ENCODE measurements around the gene GZMM.
A peak's percentile ranks its signal among the peaks of the same experiment; 100 is the strongest.

DNA sequence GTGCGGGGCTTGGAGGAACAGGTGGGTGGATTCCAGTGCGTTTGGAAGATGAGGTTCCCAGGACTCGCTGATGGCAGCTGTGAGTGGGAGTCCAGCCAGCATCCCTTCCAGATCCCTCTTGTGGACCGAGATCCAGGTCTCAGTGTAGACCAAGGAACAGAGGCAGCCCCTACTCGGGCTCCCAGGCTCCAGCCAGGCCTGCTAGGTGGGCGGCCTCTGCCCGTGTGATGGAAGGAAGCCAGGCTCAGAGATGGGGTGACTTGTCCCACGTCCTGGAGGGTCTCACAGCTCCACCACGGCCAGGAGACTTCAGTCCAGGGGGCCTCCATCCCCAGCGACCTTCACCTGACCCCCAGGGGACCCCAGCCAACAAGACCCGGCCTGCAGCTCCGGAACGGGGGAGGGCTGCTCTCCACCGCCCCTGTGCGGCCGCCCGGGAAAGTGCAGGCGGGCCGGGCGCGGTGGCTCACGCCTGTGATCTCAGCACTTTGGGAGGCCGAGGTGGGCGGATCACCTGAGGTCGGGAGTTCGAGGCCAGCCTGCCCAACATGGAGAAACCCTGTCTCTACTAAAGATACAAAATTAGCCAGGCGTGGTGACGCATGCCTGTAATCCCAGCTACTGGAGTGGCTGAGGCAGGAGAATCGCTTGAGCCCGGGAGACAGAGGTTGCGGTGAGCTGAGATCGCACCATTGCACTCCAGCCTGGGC, 48.3 kb upstream of the GZMM start:
- TF ChIP-seq GFI1B (tag by site-specific recombination; IDR thresholded peaks at IDR 0.05) (no peak), KLF16 (tag by site-specific recombination; IDR thresholded peaks at IDR 0.05) (peak; percentile 56; the same call in 1 of the 2 replicates), ZBTB21 (tag by site-specific recombination; IDR thresholded peaks at IDR 0.05) (no peak), ZNF426 (tag by site-specific recombination; IDR thresholded peaks at IDR 0.05) (no peak), KLF8 (tag by site-specific recombination; IDR thresholded peaks at IDR 0.05) (peak; percentile 34; the same call in 1 of the 2 replicates), ZNF266 (tag by site-specific recombination; IDR thresholded peaks at IDR 0.05; ENCODE audit: low read depth) (no peak), ZNF747 (tag by site-specific recombination; IDR thresholded peaks at IDR 0.05) (no peak)
- TF ChIP-seq, protein P1, sequence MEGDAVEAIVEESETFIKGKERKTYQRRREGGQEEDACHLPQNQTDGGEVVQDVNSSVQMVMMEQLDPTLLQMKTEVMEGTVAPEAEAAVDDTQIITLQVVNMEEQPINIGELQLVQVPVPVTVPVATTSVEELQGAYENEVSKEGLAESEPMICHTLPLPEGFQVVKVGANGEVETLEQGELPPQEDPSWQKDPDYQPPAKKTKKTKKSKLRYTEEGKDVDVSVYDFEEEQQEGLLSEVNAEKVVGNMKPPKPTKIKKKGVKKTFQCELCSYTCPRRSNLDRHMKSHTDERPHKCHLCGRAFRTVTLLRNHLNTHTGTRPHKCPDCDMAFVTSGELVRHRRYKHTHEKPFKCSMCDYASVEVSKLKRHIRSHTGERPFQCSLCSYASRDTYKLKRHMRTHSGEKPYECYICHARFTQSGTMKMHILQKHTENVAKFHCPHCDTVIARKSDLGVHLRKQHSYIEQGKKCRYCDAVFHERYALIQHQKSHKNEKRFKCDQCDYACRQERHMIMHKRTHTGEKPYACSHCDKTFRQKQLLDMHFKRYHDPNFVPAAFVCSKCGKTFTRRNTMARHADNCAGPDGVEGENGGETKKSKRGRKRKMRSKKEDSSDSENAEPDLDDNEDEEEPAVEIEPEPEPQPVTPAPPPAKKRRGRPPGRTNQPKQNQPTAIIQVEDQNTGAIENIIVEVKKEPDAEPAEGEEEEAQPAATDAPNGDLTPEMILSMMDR (tag by site-specific recombination; IDR thresholded peaks at IDR 0.05): peak; percentile 77
